ENCODE data around the gene CREB3.

CREB3 gene

GRCh38 chr9:35728041-35728971 is 4.2 kb upstream of the CREB3 start:
- DNase-seq = peak; percentile 52

GRCh38 chr9:35729101-35729500 is 3.4 kb upstream of the CREB3 start:
- no peak for DNase-seq

- DNase-seq = peak; percentile 53
These were observed 2.6 kb upstream of the CREB3 start for GRCh38 chr9:35729700-35730485.

GRCh38 chr9:35730486-35730854 is 2.0 kb upstream of the CREB3 start:
- DNase-seq = no peak

- peak; percentile 10 for DNase-seq
These were observed 866 bp upstream of the CREB3 start for GRCh38 chr9:35731415-35732184.

- DNase-seq = peak; percentile 39
These were observed 505 bp downstream of the CREB3 start for GRCh38 chr9:35732800-35733541.

- no peak for DNase-seq
These were observed 1.6 kb downstream of the CREB3 start for GRCh38 chr9:35734096-35734495.

- peak; percentile 83 for DNase-seq
These were observed 3.8 kb downstream of the CREB3 start for GRCh38 chr9:35736201-35736633.

- no peak for DNase-seq
These were observed 4.7 kb downstream of the CREB3 start for GRCh38 chr9:35737143-35737542.

- no peak for DNase-seq
These were observed 5.7 kb downstream of the CREB3 start for GRCh38 chr9:35738186-35738585.

- DNase-seq = no peak
These were observed 6.5 kb downstream of the CREB3 start for GRCh38 chr9:35738924-35739323.

- no peak for DNase-seq
These were observed 7.8 kb downstream of the CREB3 start for GRCh38 chr9:35740243-35740642.

GRCh38 chr9:35741740-35742139 is 9.3 kb downstream of the CREB3 start:
- peak; percentile 18 for DNase-seq

GRCh38 chr9:35743452-35743851 is 11.0 kb downstream of the CREB3 start:
- no peak for DNase-seq

- DNase-seq = no peak
These were observed 11.5 kb downstream of the CREB3 start for GRCh38 chr9:35743880-35744518.

GRCh38 chr9:35745569-35745968 is 13.1 kb downstream of the CREB3 start:
- DNase-seq = no peak

GRCh38 chr9:35746583-35746982 is 14.1 kb downstream of the CREB3 start:
- no peak for DNase-seq

- peak; percentile 22 for DNase-seq
These were observed 15.9 kb downstream of the CREB3 start for GRCh38 chr9:35748242-35748857.

GRCh38 chr9:35748858-35749514 is 16.5 kb downstream of the CREB3 start, which contains the start of the genes GBA2 and RGP1:
Gene GBA2, minus strand, starts transcription at chr9:35749228. Its CDS starts 524 bp downstream, at chr9:35748704.
Gene RGP1, plus strand, starts transcription at chr9:35749287. Its CDS starts 469 bp downstream, at chr9:35749756.
- peak; percentile 75 for DNase-seq

- DNase-seq = peak; percentile 56
These were observed 17.2 kb downstream of the CREB3 start for GRCh38 chr9:35749515-35750255.
